HEK293 (cell line): Measurements from ENCODE around the gene NDUFAF5.
"Not testable (repeated sequence)": the region's sequence is repeated elsewhere in the genome, so short reads cannot be mapped to it uniquely, and the experiment has no call there.

Experiments used
- MEIS1 ChIP-seq: sonication (generic); formaldehyde crosslinking; IDR thresholded peaks from 2 replicates; pipeline ENCODE4 v1.8.1; 2022; ENCODE audit warnings: missing genetic modification reagents, mild to moderate bottlenecking, borderline replicate concordance
- SALL2 ChIP-seq: fragments of 450-650 bp; formaldehyde crosslinking; IDR thresholded peaks from 2 replicates; pipeline ENCODE4 v1.5.0; 2017; ENCODE audit warnings: missing biosample characterization, mild to moderate bottlenecking, missing genetic modification characterization, borderline replicate concordance
- TCF7L2 ChIP-seq: IDR thresholded peaks from 2 replicates; pipeline ENCODE4 v1.6.1; 2011; ENCODE audit warnings: low read depth, mild to moderate bottlenecking, inconsistent platforms, low read length, moderate library complexity, borderline replicate concordance
- ZNF114 ChIP-seq: fragments of 450-650 bp; formaldehyde crosslinking; IDR thresholded peaks from 2 replicates; pipeline ENCODE4 v1.5.0; 2017; ENCODE audit warnings: missing biosample characterization, missing genetic modification characterization
- ZNF311 ChIP-seq: fragments of 450-650 bp; formaldehyde crosslinking; IDR thresholded peaks from 2 replicates; pipeline ENCODE4 v1.5.1; 2017; ENCODE audit warnings: missing biosample characterization, missing genetic modification characterization, borderline replicate concordance
- ZNF335 ChIP-seq: fragments of 450-650 bp; formaldehyde crosslinking; conservative IDR thresholded peaks from 2 replicates; pipeline ENCODE4 v1.5.1; 2016; ENCODE audit warnings: missing biosample characterization, missing genetic modification characterization
- ZNF514 ChIP-seq: fragments of 450-650 bp; formaldehyde crosslinking; IDR thresholded peaks from 2 replicates; pipeline ENCODE4 v1.5.1; 2016; ENCODE audit warnings: missing biosample characterization, missing genetic modification characterization
- ZNF558 ChIP-seq: fragments of 450-650 bp; formaldehyde crosslinking; IDR thresholded peaks from 2 replicates; pipeline ENCODE4 v1.5.1; 2016; ENCODE audit warnings: missing biosample characterization, missing genetic modification characterization
- ZNF664 ChIP-seq: fragments of 450-650 bp; formaldehyde crosslinking; IDR thresholded peaks from 2 replicates; pipeline ENCODE4 v1.5.1; 2016; ENCODE audit warnings: missing biosample characterization, missing genetic modification characterization
- ZNF707 ChIP-seq: fragments of 450-650 bp; formaldehyde crosslinking; IDR thresholded peaks from 2 replicates; pipeline ENCODE4 v1.5.1; 2016; ENCODE audit warnings: missing biosample characterization, missing genetic modification characterization
- ZNF830 ChIP-seq: fragments of 450-650 bp; IDR thresholded peaks from 2 replicates; pipeline ENCODE4 v1.5.0; 2018; ENCODE audit warnings: missing biosample characterization, missing genetic modification characterization, low read depth, mild to moderate bottlenecking, moderate library complexity
- TF ChIP-seq, protein P1 (sequence below): fragments of 450-650 bp; formaldehyde crosslinking; IDR thresholded peaks from 2 replicates; pipeline ENCODE4 v1.5.1; 2016; ENCODE audit warnings: missing biosample characterization, missing genetic modification characterization
- TF ChIP-seq, protein P2 (sequence below): fragments of 450-650 bp; formaldehyde crosslinking; IDR thresholded peaks from 2 replicates; pipeline ENCODE4 v1.5.1; 2016; ENCODE audit warnings: missing biosample characterization, missing genetic modification characterization
- TF ChIP-seq, protein P3 (sequence below): fragments of 450-650 bp; IDR thresholded peaks from 2 replicates; pipeline ENCODE4 v1.5.1; 2018; ENCODE audit warnings: missing biosample characterization, missing genetic modification characterization

- not testable (repeated sequence) for TF ChIP-seq ZNF558 (tag by site-specific recombination); ZNF664; SALL2 (tag by site-specific recombination); ZNF830; ZNF707 (tag by site-specific recombination); ZNF514; ZNF114 (tag by site-specific recombination); TCF7L2; ZNF311 (tag by site-specific recombination); MEIS1 (CRISPR knock-in tag); ZNF335 (tag by site-specific recombination)
- TF ChIP-seq, protein P1, sequence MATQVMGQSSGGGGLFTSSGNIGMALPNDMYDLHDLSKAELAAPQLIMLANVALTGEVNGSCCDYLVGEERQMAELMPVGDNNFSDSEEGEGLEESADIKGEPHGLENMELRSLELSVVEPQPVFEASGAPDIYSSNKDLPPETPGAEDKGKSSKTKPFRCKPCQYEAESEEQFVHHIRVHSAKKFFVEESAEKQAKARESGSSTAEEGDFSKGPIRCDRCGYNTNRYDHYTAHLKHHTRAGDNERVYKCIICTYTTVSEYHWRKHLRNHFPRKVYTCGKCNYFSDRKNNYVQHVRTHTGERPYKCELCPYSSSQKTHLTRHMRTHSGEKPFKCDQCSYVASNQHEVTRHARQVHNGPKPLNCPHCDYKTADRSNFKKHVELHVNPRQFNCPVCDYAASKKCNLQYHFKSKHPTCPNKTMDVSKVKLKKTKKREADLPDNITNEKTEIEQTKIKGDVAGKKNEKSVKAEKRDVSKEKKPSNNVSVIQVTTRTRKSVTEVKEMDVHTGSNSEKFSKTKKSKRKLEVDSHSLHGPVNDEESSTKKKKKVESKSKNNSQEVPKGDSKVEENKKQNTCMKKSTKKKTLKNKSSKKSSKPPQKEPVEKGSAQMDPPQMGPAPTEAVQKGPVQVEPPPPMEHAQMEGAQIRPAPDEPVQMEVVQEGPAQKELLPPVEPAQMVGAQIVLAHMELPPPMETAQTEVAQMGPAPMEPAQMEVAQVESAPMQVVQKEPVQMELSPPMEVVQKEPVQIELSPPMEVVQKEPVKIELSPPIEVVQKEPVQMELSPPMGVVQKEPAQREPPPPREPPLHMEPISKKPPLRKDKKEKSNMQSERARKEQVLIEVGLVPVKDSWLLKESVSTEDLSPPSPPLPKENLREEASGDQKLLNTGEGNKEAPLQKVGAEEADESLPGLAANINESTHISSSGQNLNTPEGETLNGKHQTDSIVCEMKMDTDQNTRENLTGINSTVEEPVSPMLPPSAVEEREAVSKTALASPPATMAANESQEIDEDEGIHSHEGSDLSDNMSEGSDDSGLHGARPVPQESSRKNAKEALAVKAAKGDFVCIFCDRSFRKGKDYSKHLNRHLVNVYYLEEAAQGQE (tag by site-specific recombination) = not testable (repeated sequence)
- TF ChIP-seq, protein P2, sequence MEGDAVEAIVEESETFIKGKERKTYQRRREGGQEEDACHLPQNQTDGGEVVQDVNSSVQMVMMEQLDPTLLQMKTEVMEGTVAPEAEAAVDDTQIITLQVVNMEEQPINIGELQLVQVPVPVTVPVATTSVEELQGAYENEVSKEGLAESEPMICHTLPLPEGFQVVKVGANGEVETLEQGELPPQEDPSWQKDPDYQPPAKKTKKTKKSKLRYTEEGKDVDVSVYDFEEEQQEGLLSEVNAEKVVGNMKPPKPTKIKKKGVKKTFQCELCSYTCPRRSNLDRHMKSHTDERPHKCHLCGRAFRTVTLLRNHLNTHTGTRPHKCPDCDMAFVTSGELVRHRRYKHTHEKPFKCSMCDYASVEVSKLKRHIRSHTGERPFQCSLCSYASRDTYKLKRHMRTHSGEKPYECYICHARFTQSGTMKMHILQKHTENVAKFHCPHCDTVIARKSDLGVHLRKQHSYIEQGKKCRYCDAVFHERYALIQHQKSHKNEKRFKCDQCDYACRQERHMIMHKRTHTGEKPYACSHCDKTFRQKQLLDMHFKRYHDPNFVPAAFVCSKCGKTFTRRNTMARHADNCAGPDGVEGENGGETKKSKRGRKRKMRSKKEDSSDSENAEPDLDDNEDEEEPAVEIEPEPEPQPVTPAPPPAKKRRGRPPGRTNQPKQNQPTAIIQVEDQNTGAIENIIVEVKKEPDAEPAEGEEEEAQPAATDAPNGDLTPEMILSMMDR (tag by site-specific recombination) = not testable (repeated sequence)
- TF ChIP-seq, protein P3, sequence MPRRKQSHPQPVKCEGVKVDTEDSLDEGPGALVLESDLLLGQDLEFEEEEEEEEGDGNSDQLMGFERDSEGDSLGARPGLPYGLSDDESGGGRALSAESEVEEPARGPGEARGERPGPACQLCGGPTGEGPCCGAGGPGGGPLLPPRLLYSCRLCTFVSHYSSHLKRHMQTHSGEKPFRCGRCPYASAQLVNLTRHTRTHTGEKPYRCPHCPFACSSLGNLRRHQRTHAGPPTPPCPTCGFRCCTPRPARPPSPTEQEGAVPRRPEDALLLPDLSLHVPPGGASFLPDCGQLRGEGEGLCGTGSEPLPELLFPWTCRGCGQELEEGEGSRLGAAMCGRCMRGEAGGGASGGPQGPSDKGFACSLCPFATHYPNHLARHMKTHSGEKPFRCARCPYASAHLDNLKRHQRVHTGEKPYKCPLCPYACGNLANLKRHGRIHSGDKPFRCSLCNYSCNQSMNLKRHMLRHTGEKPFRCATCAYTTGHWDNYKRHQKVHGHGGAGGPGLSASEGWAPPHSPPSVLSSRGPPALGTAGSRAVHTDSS (tag by site-specific recombination) = not testable (repeated sequence)
Observed at GRCh38 chr20:13738187-13738586, 46.6 kb upstream of the NDUFAF5 start.
